ENCODE results near the gene RHOB. TPM values are rescaled to one million over a fixed set of nuclear protein-coding genes. Genes with fewer than 3 reads are reported as not detected.

The RHOB gene
- total and polyA plus RNA-seq, 2 of the 13 experiments (the other 11 are each of a cell fraction or from before 2014, with no cell fraction given) = 192 to 268 TPM

- peak; percentile 12; the same call in 1 of the 2 replicates for TF ChIP-seq TFDP1 (CRISPR knock-in tag; IDR thresholded peaks at IDR 0.05; ENCODE audit: borderline replicate concordance)
- no peak for TF ChIP-seq SMC3 (IDR thresholded peaks at IDR 0.05; ENCODE audit: low read length)
- peak; percentile 74 for TF ChIP-seq ZSCAN9 (CRISPR knock-in tag; IDR thresholded peaks at IDR 0.05; ENCODE audit: borderline replicate concordance)
- TF ChIP-seq ZSCAN12 (CRISPR knock-in tag; IDR thresholded peaks at IDR 0.05) = no peak
- TF ChIP-seq ZNF770 (CRISPR knock-in tag; IDR thresholded peaks at IDR 0.05) = no peak
- no peak for TF ChIP-seq ARID3A (IDR thresholded peaks at IDR 0.05; ENCODE audit: low read depth, low read length)
- TF ChIP-seq HDAC1 (CRISPR knock-in tag; IDR thresholded peaks at IDR 0.05) = peak; percentile 53; the same call in 1 of the 2 replicates
- 0 out of 2 replicates have a peak, but pooled peaks have one; percentile 7 for TF ChIP-seq RARA (CRISPR knock-in tag; IDR thresholded peaks at IDR 0.05)
- TF ChIP-seq NFKBIZ (CRISPR knock-in tag; IDR thresholded peaks at IDR 0.05) = no peak
- no peak for TF ChIP-seq USF2 (IDR thresholded peaks at IDR 0.05; ENCODE audit: low read depth, low read length)
- TF ChIP-seq USF2 (CRISPR knock-in tag; IDR thresholded peaks at IDR 0.05; ENCODE audit: borderline replicate concordance) = no peak
- no peak for TF ChIP-seq ZNF143 (CRISPR knock-in tag; IDR thresholded peaks at IDR 0.05)
- TF ChIP-seq TCF7L2 (IDR thresholded peaks at IDR 0.05; ENCODE audit: low read depth, low read length) = no peak
These were observed 27.8 kb upstream of the RHOB start (continued) for GRCh38 chr2:20419007-20419576.
